GM21619 (cell line): ENCODE results near the gene TTC27.
"Not testable (repeated sequence)": the region's sequence is repeated elsewhere in the genome, so short reads cannot be mapped to it uniquely, and the experiment has no call there.

Experiments used
- ATAC-seq: cut with Tn5 transposase; IDR thresholded peaks from one replicate; pipeline ENCODE4 v1.9.1; 2021; ENCODE audit not compliant: unreplicated experiment

The TTC27 gene

DNA sequence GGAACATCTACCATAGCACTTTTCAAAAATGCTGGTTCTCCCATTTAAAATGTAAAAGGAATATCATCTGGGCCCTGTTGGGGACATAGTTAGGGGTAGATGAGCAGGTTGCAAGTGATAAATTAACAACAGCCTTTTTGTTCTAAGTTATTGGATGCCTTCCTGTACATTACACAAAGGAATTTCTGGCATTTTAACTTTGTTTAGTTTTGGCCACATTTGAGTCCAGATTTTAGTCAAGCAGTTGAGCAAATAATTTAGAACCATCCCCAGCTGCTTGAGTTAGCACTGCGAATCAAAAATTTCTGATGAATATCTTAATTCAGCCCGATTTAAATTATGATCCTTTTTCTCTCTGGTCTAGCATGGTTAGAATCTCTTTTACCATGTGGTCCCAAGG, 124.4 kb downstream of the TTC27 start:
- ATAC-seq = no peak

- no peak for ATAC-seq
These were observed 125.1 kb downstream of the TTC27 start for GRCh38 chr2:32752952-32753351.

DNA sequence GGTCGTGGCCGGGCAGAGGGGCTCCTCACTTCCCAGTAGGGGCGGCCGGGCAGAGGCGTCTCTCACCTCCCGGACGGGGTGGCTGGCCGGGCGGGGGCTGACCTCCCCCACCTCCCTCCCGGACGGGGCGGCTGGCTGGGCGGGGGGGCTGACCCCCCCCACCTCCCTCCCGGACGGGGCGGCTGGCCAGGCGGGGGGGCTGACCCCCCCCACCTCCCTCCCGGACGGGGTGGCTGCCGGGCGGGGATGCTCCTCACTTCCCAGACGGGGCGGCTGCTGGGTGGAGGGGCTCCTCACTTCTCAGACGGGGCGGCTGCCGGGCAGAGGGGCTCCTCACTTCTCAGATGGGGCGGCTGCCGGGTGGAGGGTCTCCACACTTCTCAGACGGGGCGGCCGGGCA, 126.8 kb downstream of the TTC27 start:
- ATAC-seq = not testable (repeated sequence)

GRCh38 chr2:32755666-32756065, 127.8 kb downstream of the TTC27 start:
- no peak for ATAC-seq

DNA sequence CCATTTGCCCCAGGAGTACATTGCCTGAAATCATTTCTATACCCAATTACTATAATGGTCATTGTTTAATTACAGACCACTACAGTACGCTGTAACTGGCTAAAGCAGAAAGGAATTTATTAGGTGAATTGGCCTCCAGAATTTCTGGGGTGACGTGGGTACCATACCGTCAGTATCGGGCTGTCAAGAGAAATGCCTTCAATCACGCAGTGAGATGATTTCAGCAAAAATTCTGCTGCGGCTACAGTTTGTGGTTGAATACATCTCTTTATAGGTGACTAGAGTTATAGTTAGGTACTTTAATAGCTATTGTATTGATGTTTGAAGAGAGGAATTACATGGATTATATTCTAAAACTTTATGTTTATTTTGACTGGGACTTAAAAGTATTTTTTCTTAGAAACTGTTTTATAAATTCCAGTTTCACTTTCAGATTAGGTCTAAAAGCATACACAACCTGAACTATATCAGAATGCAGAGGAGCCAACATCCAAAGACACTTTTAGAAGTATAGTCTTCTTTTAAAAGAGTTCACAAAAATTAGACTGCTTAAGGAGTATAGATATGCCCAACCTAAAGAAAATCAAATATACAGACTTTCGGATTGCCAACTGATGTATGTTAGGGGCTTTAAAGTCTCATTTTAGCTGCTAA, 128.4 kb downstream of the TTC27 start:
- no peak for ATAC-seq

DNA sequence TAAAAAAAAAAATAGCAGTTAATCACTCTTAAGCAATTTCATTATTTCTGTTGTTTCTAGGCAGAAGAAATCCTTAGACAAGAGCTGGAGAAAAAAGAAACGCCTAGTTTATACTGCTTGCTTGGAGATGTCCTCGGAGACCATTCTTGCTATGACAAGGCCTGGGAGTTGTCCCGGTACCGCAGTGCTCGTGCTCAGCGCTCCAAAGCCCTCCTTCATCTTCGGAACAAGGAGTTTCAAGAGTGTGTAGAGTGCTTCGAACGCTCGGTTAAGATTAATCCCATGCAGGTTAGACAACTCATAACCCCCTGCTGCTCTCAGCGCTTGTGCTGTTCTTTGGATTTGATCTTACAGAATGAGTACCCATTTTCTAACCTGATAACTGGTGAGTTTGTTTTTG, 130.4 kb downstream of the TTC27 start:
- no peak for ATAC-seq

DNA sequence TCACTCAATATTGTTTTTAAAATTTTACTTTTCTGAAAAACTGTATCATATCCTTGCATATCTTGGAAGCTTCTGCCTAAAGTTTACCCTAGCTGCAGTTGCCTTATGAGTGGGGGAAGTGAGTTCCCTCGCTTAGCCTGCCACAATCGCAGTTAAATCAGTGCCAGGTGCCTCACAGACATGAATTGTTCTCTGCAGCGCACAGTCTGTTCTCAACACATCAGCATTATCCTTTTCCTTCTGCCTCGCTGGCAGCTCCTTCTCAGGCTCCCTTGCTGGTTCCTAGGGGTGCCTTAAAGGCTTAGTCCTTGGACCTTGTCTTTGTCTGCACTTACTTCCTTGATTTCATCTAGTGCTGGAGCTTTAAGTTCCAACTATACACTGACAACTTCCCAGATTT, 132.8 kb downstream of the TTC27 start:
- ATAC-seq = no peak

GRCh38 chr2:32768387-32769174, 140.7 kb downstream of the TTC27 start:
- ATAC-seq = no peak

- ATAC-seq = no peak
These were observed 142.5 kb downstream of the TTC27 start for GRCh38 chr2:32770360-32770759.

DNA sequence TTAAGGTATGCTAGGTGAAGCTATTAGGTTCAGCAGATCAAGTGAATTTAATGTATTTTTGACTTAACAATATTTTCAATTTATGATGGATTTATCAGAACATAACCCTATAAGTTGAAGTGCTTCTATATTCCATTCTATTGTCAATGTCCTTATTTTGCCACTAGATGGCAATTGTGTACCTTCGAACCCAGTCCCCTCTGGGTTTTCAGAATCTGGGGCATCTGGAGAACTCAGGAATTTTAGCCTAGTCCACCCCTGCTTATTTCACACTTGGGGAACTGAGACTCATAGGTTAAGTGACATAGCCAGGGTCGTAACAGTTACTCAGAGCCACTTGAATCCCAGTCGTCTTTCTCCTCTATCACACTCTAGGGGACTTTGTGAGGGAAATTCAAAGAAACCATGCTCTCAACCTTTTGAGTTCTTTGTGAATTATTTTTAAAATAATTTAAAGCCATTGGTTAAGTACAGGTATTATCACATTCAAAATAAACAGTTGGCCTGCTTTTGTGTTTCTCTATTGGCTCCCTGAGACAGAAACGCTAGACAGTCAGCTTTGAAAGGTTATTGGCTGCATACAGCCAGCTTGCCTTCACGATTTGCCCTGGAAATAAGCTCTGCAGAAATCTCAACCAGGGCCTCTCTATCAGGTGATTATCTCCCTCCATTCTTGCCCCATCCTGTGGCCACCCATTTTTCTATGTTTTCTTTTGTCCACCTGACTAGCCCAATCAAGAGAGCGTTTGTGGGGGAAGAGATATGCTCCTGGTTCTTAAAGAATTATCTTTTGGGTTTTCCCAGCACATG, 145.0 kb downstream of the TTC27 start:
- no peak for ATAC-seq

- ATAC-seq = no peak
These were observed 145.6 kb downstream of the TTC27 start for GRCh38 chr2:32773448-32773808.

GRCh38 chr2:32775954-32776353, 148.1 kb downstream of the TTC27 start:
- no peak for ATAC-seq

DNA sequence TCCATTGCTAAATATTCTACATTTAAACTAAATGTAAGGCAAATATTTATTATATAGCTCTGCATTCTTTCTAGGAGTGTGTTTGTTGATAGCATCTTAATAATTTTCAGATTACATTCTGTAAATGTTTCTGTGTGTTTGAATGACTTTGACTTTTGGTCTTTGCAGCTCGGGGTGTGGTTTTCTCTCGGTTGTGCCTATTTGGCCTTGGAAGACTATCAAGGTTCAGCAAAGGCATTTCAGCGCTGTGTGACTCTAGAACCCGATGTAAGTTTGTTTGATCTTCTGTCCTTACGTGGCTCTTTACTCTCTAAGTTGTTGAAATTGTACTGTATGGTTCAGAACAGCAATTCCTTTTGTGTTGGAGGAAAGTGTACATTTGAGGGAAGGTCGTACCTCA, 149.9 kb downstream of the TTC27 start:
- no peak for ATAC-seq

- ATAC-seq = no peak
These were observed 153.1 kb downstream of the TTC27 start for GRCh38 chr2:32780961-32781360.

GRCh38 chr2:32783469-32783868, 155.6 kb downstream of the TTC27 start:
- no peak for ATAC-seq

GRCh38 chr2:32783933-32784332, 156.1 kb downstream of the TTC27 start:
- no peak for ATAC-seq

DNA sequence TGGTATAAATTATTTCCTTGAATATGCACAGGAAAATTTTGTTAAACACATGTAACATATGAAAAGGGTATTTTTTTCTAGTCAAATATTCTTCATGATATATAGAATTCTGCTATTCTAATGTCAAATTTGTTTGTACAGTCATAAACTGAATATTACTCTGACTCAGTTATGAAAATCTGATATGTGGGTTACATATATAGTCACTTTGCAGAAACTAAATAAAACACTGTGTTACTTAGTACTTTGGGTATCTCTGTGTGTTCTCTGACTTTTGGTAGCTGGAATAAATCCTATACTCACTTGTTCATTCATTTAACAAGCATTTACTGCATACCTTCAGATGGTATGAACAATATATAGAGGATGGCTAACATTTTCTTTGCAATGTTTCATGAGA, 159.4 kb downstream of the TTC27 start:
- ATAC-seq = no peak

GRCh38 chr2:32788114-32788513, 160.3 kb downstream of the TTC27 start:
- ATAC-seq = no peak

- ATAC-seq = no peak
These were observed 164.6 kb downstream of the TTC27 start for GRCh38 chr2:32792416-32792815.

DNA sequence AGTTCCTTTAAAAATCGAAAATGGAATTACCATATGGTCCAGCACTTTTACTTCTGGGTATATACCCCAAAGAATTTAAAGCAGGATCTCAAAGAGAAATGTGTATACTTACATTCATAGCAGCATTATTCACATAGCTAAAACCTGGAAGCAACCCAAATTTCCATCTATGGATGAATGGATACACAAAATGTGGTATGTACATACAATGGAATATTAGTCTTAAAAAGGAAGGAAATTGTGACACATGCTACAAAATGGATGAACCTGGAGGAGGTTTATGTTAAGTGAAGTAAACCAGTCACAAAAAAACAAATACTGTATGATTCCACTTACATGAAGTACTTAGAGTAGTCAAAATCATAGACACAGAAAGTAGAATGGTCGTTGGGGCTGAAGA, 171.0 kb downstream of the TTC27 start:
- no peak for ATAC-seq

GRCh38 chr2:32801741-32802140, 173.9 kb downstream of the TTC27 start:
- ATAC-seq = no peak

GRCh38 chr2:32802877-32803276, 175.0 kb downstream of the TTC27 start:
- no peak for ATAC-seq
